Stimulated activated CD8-positive, alpha-beta memory T cell treated with anti-CD3 and anti-CD28 coated beads, Interleukin-7, amount 100 ng/mL, for 48 hours (primary cell): ENCODE measurements around the gene TNNT2.

Experiments used
- DNase-seq, 2 donors: peaks; one replicate each; pipeline ENCODE4 v3.0.0-alpha.2; 2020; ENCODE audit warnings: low read depth in 1 of 2; ENCODE audit errors: extremely low read depth in 1 of 2

Gene TNNT2

DNA sequence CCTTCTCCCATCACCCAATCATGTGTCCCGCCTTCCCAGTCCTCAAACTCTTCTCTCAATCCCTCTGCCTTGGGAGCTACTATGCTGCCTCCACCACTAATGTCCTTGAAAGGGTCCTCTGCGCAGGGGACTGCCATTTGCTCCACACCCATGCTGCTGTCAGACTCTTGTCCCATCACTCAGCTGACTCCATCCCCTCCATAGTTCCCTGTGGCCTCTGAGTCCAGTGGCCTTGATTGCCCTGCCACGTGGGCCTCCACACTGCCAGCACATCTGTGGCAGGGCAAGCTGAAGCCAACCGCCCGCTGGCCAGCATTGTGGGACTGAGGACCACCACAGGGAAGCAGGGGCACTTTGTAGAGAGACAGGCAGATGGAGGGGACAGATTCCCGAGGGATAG, 1.3 kb upstream of the TNNT2 start:
- DNase-seq, result no peak

DNA sequence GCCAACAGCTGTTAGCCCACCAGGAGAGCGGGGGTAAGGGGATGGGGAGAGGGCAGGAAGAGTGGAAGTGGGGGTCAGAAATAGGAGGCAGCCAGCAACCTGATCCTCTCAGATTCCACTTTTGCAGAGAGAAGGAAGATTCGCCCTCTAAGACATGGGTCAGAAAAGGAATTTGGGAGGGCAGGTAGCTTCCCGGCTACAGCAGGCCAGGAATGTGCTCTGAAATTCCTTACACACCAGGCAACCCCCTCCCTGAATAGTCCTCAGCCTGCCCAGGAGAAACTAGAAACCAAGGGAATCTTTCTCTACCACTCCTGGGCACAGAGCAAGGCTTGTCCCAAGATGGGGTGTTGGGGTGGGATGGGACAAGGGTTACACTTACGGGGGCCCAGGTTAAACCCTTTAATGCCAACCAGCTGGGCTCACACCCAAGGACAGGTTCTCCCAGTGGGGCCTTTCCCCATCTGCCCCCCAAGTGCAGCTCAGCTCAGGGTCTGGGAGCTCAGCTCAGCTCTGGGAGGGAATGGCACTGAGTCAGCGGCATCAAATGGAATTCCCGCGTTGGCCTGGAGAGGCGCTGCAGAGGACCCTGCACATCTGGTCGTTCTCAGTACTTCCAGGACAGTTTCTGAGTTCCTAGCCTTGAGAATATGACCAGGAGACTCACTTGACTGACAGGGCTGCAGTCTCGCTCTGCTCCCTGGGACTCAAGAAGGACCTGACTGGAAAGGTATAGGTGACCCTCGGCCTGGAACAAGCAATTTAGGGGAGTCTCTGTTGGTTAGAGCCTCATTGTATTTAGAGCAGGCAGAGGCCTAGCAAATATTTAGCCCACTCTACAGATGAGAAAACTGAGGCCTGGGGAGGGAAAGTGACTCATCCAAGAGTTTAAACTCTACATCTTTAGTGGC, 761 bp downstream of the TNNT2 start:
- no peak for DNase-seq

DNA sequence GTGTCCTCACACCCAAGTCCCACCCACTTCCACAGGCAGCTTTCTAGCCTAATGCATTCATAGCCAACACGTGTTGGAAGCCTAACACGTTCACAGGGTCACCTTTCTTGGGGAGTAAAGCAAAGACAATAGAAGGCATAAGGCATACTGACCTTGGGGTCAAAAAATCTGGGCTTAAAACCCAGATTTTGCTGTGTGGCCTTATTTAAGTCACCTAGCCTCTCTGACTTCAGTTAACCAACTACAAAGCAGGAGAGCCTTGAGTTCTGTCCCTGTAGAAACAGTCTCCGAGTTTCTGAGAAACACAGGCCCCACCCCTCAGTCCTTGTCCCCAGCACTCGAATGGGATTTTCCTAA, 1.4 kb downstream of the TNNT2 start:
- DNase-seq, result no peak

DNA sequence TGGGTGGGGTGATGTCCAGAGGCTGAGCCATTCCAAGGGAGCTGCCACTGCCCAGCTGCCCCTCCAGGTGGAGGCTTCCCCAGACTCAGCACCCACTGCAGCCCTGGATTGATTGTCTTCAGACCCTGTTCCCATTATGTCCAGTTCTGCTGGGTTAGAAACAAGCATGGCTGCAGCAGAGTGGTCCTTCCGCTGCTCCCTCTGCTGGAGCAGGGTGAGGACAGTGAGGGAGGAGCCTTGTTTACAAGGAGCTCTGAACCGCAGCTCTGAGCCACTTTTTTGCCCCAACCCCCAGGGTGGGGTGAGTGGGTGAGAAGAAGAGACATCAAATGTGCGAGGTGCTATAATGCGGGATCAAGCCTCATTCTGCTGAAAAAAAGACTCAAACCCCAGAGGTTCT, 2.3 kb downstream of the TNNT2 start:
- DNase-seq, result no peak

DNA sequence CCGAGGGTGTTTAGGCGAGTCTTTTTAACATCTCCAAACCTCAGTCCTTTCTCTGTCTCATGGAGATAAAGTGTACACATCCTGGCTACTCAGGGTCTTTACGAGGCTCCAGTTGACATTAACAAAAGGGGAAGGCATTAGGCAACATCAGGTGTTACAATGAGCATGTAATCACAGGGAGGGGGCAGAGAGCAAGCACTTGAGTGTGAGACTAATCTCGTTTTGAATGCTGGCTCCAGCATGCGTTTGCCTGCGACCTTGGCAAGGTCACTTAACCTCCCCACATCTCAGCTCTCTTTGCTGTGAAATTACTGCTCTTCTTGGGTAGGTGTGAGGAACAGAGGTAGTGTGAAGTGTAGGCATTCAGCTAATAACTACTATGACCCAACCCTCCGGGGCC, 3.1 kb downstream of the TNNT2 start:
- no peak for DNase-seq

DNA sequence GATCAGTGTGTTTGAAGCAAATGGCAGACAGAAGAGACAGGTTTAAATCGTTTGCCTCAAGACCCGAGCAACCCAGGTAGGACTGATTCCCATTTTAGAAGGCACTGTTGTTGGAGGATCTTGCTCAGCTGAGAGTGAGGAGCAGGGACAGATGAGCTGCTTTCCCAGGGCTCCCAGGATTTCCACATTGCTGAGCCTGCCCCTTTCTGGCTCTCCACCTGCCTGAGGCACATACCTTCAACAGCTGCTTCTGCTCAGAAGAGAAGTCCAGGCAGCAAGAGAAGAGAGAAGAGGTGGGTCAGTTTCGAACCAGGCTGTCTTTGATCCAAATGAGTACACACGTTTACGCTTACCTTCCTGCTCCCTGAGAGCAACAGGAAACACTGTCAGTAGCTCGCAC, 5.7 kb downstream of the TNNT2 start:
- no peak for DNase-seq

DNA sequence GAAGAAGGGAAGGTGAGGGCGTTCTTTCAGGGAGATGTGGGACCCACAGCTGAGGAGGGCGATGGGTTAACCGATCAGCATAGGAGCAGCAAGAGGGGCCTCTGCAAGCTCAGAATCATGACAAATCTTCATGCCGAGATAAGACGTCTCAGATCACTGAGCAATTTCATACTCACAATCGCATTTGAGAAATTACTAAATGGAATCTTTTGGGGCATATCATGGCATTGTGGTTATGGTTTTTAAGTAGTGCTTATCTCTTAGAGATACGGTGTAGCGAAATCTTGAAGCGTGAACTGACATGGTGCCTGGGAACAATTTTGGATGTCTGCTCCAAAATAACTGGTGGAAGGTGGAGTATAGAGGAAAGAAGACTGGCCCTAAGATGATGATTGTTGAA, 6.2 kb downstream of the TNNT2 start:
- no peak for DNase-seq

DNA sequence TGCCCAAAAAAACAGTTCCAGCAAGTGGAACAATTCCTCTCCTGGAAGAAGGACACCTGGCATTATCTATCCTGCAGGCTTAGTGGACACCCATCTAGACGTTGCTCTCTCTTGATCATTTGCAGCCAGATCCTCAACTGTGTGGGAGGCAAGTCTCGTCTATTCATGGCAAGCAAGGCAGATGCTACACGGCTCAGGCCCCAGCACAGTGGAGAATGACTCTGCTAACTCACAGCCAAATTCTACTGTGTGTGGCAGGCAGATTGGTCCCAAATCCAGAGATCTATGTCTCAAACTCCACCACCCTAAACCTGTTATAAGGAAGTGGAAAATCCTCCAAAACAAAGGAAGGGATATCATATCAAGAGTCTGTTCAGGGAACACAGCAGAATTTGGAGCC, 7.0 kb downstream of the TNNT2 start:
- no peak for DNase-seq

DNA sequence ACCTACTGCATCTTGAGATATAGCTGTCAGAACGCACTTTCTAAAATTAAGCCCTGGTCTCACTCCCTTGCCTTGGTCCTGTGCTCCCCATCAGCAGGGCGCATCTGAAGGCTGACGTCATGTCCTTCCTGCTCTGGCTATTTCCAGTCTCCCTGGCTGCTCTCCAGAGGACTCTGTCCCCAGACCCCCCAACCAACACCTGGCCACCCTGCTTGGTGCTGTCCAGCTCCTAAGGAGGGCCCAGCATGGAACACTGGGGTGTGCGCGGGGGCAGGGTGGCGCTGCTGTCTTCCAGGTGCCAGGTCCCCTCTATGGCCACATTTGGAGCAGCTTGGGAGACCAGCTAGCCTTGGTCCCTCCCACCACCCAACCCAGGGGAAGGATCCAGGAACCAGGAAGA, 8.3 kb downstream of the TNNT2 start:
- no peak for DNase-seq

DNA sequence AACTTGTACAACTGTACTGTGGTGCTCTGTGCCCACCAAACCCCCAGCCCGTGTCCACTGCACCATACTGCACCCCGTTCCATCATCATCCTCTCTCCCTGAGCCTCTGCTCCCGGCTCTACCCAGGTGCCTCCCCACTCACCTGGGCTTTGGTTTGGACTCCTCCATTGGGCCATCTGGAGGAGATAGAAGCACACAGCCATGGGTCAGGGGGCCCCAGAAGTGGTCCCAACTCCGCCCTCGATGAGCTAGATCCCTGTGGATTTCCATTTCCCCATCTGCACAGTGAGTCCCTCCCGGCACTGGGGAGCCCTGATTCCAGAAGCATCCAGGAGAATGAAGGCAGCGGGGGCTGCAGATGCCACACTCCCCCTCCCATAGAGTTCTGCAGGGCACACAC, 10.8 kb downstream of the TNNT2 start:
- DNase-seq, result no peak

DNA sequence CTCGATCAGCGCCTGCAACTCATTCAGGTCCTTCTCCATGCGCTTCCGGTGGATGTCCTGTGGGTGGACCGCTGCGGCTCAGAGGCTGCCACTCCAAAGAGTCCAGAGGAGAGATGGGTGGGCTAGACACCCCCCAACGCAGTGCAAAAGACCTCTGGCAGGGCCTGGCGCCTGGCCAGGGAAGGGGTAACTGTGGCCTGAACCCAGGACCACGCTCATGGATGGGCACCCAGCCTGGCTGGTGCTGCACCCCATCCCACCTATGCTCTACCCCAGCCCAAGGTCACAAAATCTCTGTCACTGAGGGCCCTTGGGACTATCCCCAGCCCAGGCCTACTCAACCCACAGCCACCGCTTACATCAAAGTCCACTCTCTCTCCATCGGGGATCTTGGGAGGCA, 12.2 kb downstream of the TNNT2 start:
- DNase-seq, result no peak

DNA sequence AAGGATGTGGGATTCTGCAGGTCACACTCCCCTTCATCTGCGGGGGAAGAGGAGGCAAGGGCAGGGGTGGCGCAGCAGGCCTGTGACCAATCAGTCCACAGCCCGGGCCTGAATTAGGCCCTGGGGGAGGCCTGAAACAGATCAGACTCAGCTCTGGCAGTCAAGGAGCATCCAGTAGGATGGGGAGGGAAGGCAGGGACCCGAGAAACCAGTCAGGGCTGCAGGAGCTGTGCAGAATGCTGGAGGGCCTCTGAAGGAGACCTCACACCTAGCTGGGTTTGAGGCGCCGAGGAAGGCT, 12.7 kb downstream of the TNNT2 start:
- no peak for DNase-seq

DNA sequence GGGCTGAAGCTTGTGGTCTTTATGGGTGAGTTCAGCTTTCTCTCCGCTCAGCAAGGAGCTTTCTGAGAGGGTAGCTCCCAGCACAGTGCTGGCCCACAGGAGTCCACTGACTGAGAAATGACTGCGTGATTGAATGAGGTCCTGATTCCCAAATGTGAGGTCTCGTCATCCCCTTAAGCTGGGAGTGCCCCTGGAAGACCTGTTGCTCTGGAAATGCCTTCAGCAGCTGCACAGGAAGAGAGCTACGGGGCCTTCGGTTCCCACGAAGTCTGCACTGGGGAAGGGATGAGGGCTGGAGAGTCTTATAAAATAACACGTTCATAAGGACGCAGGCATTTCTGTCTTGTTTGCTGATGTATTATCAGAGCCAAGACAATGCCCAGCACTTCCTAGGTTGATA, 14.0 kb downstream of the TNNT2 start:
- no peak for DNase-seq

DNA sequence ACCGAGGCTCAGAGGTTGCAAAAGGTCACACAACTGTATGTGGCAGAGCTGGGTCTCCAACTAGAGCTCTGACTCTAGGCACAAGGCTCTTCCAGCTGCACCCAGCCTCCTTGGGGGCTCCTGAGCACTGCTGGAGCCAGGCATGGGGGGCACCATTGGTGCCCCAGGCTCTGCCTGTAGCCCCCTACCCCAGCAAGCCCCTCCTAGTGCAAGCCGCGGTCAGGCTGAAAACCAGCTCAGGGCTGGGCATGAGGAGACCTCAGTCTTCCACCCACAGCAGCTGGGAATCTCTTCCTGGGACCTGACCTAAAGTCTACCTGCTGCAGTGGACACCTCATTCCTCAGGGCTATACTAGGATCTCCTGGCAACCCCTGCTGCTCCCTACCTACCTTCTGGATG, 14.6 kb downstream of the TNNT2 start:
- DNase-seq, result no peak

DNA sequence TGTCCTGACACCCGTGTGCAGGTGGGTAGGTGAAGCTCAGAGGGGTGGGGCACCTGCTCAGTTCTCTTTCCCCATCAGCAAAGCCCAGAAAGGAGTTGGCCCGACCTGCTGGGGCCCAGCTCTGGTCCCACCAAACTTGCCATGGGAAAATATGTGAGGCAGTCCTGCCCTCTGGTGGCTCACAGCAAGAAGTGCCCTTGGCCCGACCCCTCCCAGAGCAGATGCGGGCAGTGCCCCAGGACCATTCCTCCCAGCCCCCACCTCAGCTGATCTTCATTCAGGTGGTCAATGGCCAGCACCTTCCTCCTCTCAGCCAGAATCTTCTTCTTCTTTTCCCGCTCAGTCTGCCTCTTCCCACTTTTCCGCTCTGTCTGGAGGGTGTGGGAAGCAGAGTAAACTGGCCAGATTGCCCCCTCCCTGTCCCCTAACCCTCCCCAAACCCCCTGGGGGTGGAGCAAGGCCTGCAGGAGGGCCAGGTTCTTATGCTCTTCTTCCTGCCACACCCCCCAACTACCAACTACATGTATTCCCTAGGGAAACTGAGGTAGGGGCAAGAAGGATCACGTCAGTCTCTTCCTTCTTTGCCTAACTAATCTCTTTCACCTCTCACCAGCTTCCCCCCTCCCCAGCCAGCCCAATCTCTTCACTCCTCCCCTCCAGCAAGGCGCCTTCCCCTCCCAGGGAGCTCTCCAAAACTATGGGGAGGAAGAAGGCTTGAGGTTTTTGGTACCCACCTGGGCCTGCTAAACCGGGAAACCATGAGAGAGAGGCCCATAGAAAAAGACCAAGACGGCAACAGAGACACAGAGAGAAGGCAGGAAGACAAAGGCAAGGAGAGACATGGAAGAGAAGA, 15.6 kb downstream of the TNNT2 start:
- no peak for DNase-seq

DNA sequence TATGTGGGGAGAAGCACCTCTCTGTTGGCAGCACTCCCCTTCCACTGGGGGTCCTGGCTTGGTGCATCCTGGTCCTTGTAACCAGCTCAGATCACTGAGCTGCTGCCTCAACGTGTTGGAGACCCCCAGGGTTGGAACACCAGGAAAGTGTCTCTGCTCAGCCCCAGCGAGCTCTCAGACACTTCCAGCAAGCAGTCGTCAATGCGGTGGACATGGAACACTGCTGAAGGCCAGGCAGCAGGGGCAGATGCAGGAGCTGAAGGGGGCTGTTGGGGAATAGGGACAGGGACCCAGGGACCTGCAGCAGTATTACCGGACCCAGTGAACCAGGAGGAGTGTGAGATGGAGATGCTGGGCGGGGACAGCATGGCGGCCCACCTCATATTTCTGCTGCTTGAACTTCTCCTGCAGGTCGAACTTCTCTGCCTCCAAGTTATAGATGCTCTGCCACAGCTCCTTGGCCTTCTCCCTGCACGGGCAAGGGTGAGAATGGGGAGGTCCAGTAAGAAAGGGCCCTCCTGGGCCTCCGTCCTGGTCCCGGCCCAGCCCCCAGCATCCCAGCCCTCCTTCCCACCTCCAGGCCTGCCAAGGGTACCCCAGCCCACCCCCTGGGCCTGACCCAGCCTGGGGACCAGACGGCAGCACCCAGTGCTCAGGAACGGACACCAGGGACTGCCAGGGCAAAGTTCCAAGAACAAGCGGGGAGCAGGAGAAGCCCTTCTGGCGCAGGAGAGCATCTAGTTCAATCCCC, 16.4 kb downstream of the TNNT2 start:
- no peak for DNase-seq

DNA sequence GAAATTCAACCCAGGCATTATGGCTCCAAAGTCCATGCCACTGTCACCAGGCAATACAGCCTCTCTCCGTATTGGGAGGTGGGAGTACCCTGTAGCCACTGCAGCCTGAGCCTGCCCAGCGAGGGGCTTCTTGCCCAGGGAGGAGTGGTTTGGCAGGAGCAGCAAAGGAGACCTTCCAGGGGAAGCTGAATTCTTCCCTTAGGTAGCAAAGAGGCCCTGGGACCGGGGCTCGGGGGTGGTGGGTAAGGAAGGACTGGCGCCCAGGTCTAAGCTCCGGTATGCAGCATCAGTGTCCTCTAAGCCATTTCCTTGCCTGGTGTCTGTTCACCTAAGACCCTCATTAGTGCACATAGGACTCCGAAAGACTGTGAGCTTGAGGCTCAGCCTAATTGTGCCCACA, 17.0 kb downstream of the TNNT2 start:
- DNase-seq, result no peak

DNA sequence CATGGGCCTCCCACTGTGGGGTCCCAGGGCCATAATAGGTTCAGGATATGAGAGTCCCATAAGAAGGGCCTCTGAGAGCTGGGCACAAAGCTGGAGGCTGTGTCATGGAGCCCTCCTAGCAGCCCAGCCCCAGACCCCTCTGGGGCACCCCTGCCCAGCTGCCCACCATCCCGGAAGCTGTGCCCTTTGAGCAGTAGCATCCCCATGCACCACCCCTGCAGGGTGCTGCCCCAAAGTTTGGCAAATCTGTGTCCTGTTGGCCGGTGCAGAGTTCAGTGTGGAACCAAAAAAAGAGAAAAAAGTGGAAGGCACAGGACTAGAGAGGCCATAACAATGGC, 17.6 kb downstream of the TNNT2 start:
- no peak for DNase-seq

DNA sequence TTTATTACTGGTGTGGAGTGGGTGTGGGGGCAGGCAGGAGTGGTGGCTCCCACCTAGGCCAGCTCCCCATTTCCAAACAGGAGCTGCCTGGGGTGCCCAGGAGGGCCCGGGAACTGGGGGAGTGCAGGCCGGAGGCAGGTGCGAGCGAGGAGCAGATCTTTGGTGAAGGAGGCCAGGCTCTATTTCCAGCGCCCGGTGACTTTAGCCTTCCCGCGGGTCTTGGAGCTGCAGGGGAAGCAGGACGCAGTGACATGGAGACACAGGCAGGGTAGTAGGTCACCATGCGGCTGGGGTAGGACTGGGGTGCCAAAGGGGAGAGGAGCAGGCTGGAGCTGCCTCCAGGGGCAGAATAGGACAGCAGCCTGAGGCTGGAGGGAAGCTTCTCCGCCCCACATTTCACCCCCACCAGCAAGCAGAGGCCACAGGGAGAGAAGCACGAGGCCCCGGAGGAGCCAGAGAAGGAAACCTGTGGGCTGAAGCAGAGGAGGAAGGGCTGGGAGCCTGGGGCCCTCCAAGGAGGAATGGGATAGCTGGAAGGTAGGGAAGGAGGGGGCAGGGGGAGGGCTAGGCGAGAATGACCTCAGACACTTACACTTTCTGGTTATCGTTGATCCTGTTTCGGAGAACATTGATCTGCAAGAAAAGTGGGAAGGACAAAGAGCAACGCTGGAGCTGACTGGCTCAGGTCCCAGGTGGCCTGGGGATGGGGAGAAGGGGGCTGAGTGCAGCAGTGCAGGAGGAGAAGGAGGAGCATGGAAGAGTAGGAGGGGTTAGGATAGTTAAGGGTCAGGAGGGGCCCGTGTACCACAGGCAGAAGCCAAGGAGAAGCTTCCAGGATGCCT, 18.2 kb downstream of the TNNT2 start:
- no peak for DNase-seq

DNA sequence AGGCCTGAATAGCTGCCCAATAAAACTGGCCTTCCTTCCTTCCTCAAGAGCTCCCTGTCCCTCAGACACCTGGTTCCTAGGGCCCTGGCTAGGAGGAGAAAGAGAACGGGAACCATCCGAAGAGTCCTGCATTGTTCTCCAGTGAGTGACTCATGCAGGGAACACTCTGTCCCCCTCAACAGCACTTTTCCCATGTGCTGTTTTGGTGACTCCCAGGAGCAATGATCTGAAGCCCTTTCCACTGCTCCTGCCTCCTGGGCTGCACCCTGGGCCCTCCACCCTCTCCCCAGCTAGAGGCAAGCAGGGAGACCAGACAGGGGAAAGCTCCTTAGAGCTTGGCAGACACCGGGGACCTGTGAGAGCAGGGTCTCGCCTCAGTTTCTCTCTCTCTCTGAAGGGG, 18.9 kb downstream of the TNNT2 start:
- DNase-seq, result no peak
